Smooth muscle cell (in vitro differentiated cells): Measurements from ENCODE around the gene RNF103. TPM values are rescaled to one million over a fixed set of nuclear protein-coding genes. Genes with fewer than 3 reads are reported as not detected.

Experiments
- DNase-seq: peaks from one replicate; lab custom pipeline; 2025; ENCODE audit not compliant: unreplicated experiment; lab: John Stamatoyannopoulos, UW
- H2AFZ ChIP-seq: fragments of 200-600 bp; sonication (generic); 2 replicates; pipeline ENCODE4 v1.6.0; 2016; ENCODE audit warnings: antibody characterized with exemption, low read depth, mild to moderate bottlenecking
- H3F3A ChIP-seq: fragments of 200-600 bp; sonication (generic); 2 replicates; pipeline ENCODE4 v1.6.0; 2017; ENCODE audit warnings: antibody characterized with exemption, low read depth
- H3K27ac ChIP-seq: fragments of 200-600 bp; sonication (generic); 2 replicates; pipeline ENCODE4 v1.5.1; 2016; ENCODE audit warnings: low read depth, mild to moderate bottlenecking
- H3K27me3 ChIP-seq: fragments of 200-600 bp; sonication (generic); 2 replicates; pipeline ENCODE4 v1.6.1; 2016; ENCODE audit warnings: low read depth, mild to moderate bottlenecking
- H3K36me3 ChIP-seq: fragments of 200-600 bp; sonication (generic); 2 replicates; pipeline ENCODE4 v1.5.1; 2016; ENCODE audit warnings: low read depth
- H3K4me1 ChIP-seq: fragments of 200-600 bp; sonication (generic); 2 replicates; pipeline ENCODE4 v1.5.1; 2016; ENCODE audit warnings: low read depth
- H3K4me2 ChIP-seq: fragments of 200-600 bp; sonication (generic); 2 replicates; pipeline ENCODE4 v1.6.0; 2016; ENCODE audit warnings: mild to moderate bottlenecking
- H3K4me3 ChIP-seq: fragments of 200-600 bp; sonication (generic); 2 replicates; pipeline ENCODE4 v1.5.1; 2016; ENCODE audit warnings: mild to moderate bottlenecking
- H3K79me2 ChIP-seq: fragments of 200-600 bp; sonication (generic); 2 replicates; pipeline ENCODE4 v1.6.0; 2016; ENCODE audit warnings: low read depth, mild to moderate bottlenecking
- H3K9ac ChIP-seq: fragments of 200-600 bp; sonication (generic); 2 replicates; pipeline ENCODE4 v1.6.0; 2016; ENCODE audit warnings: low read depth
- H3K9me3 ChIP-seq: fragments of 200-600 bp; sonication (generic); replicated peaks from 2 replicates; pipeline ENCODE4 v1.5.1; 2016; ENCODE audit warnings: low read depth
- H4K20me1 ChIP-seq: fragments of 200-600 bp; sonication (generic); 2 replicates; pipeline ENCODE4 v1.6.0; 2016; ENCODE audit warnings: low read depth
- CTCF ChIP-seq: fragments of 200-600 bp; sonication (generic); IDR thresholded peaks from 2 replicates; pipeline ENCODE4 v1.5.1; 2017; ENCODE audit warnings: borderline replicate concordance, mild to moderate bottlenecking, antibody characterized with exemption; ENCODE audit not compliant: insufficient read depth, poor library complexity, severe bottlenecking
- WGBS: methylation state at CpG from one replicate; pipeline ENCODE4 v1.1.7; 2016; ENCODE audit warnings: low lambda C conversion rate; 5-methylcytosine and 5-hydroxymethylcytosine counted together
- polyA plus RNA-seq: library from polyadenylated mRNA; unstranded; fragments of >200 nt; fragmentation: Nextera tagmentation; extraction: Ambion mirVana; gene quantifications from 2 replicates; pipeline ENCODE4 v1.2.1, GENCODE V29; 2016
- total RNA-seq: library from RNA; depleted of rRNA; stranded (reverse); fragments of >200 nt; gene quantifications from 2 replicates; pipeline ENCODE4 v1.2.3, GENCODE V29; 2014

Gene RNF103
- total and polyA plus RNA-seq, 2 experiments from 2014 or later, result 14.8 to 21.5 TPM

DNA sequence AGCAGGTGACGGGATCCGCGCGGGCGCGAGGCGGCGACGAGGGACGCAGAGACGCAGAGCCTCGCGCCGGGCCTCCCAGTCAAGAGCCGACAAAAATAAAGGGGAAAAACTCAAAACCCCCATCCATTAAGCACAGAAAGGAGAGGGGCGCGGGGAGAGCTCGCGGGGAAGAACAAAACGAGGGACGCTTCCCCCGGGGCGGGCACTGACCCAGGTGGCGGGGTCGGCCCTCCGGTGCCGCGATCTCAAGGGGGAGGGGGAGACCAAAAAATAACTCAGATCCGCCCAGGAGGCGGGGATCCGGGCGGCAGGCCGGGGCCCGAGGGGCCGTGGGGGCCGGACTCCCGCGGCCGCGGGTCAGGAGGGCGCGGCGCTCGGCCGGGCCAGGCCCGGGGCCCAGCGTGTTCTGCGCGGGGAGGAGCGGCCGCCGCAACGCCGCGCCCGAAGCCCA is 597 bp downstream of the RNF103 start:
- DNase-seq, result peak; percentile 36
- Histone ChIP-seq H3K27me3 (no peaks in the 10 kb centered on the region), H3K4me2 (peak overlapping the region; percentile 88), H2AFZ (peak overlapping the region; percentile 84), H3K36me3 (no peaks in the 10 kb centered on the region), H3K9ac (peak overlapping the region; percentile 87), H3K9me3 (no peaks in the 10 kb centered on the region), H3K4me1 (peaks cover 7% of the 10 kb centered on the region), H3K79me2 (peaks cover 40% of the 10 kb centered on the region), H3K27ac (peak overlapping the region; percentile 94), H3F3A (no peaks in the 10 kb centered on the region), H3K4me3 (peak overlapping the region; percentile 72), H4K20me1 (peaks cover 28% of the 10 kb centered on the region)
- 0% methylated on average over 15 of the region's 56 CpGs for WGBS
- TF ChIP-seq CTCF, result no peak

- no peaks in the 10 kb centered on the region for H3F3A ChIP-seq
- peak overlapping the region; percentile 87 for H3K9ac ChIP-seq
- DNase-seq, result no peak
- H3K4me1 ChIP-seq, result peaks cover 7% of the 10 kb centered on the region
- H3K79me2 ChIP-seq, result peaks cover 40% of the 10 kb centered on the region
- 1% methylated on average over 29 of the region's 29 CpGs for WGBS
- no peaks in the 10 kb centered on the region for H3K27me3 ChIP-seq
- H3K27ac ChIP-seq, result peak overlapping the region; percentile 94
- H3K9me3 ChIP-seq, result no peaks in the 10 kb centered on the region
- H3K36me3 ChIP-seq, result no peaks in the 10 kb centered on the region
- no peak for TF ChIP-seq CTCF
- peak overlapping the region; percentile 72 for H3K4me3 ChIP-seq
- peak overlapping the region; percentile 84 for H2AFZ ChIP-seq
- H3K4me2 ChIP-seq, result peak overlapping the region; percentile 88
- H4K20me1 ChIP-seq, result peaks cover 33% of the 10 kb centered on the region
Measured at GRCh38 chr2:86622519-86623042, 1.1 kb downstream of the RNF103 start.

DNA sequence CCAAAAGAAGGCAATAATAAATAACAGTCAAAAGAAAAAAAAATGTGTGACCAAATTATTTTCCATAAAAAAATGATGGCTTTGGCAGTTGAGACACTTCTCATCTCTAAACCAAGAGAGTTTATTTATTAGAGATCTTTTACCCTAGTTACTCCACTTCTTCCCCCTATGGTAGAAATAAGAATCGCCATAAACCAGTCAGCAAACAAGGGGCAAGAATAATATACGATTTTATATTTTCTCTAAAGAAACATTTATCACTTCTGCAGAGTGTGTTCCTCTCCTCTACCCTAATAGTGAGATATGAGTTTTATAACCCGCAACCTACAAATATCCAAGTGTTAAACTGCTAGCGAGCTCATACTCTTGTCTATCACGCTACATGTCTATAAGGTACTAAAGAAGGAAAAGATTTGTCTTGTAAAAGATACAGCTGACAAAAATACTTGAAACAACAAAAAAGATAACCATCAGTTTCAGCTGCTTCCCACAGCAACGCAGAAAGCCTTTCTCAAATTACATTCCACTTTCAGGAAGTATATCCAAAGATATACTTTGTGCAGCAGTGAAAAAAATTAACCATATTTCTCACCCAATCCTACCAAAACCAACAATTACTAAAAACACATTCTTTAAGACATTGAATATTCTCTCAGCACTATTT is 2.3 kb downstream of the RNF103 start:
- peak overlapping the region; percentile 88 for H3K4me2 ChIP-seq
- H4K20me1 ChIP-seq, result peaks cover 34% of the 10 kb centered on the region
- peak overlapping the region; percentile 87 for H3K9ac ChIP-seq
- DNase-seq, result no peak
- no peak for TF ChIP-seq CTCF
- H3K27ac ChIP-seq, result peak overlapping the region; percentile 0
- no peak overlapping the region for H2AFZ ChIP-seq
- H3K4me1 ChIP-seq, result peaks cover 7% of the 10 kb centered on the region
- no peaks in the 10 kb centered on the region for H3K9me3 ChIP-seq
- H3K27me3 ChIP-seq, result no peaks in the 10 kb centered on the region
- peak overlapping the region; percentile 72 for H3K4me3 ChIP-seq
- H3F3A ChIP-seq, result no peaks in the 10 kb centered on the region
- 56% methylated on average over 6 of the region's 6 CpGs for WGBS
- H3K36me3 ChIP-seq, result no peaks in the 10 kb centered on the region
- H3K79me2 ChIP-seq, result peaks cover 48% of the 10 kb centered on the region

GRCh38 chr2:86617738-86618137 is 5.9 kb downstream of the RNF103 start:
- DNase-seq, result no peak

More at GRCh38 chr2:86617738-86618137, 5.9 kb downstream of the RNF103 start:
- peaks cover 7% of the 10 kb centered on the region for H3K4me1 ChIP-seq
- no peaks in the 10 kb centered on the region for H3K9me3 ChIP-seq
- no peak for TF ChIP-seq CTCF
- peaks cover 41% of the 10 kb centered on the region for H4K20me1 ChIP-seq
- H3K27ac ChIP-seq, result no peak overlapping the region
- no peaks in the 10 kb centered on the region for H3K27me3 ChIP-seq
- no peak overlapping the region for H3K9ac ChIP-seq
- no peaks in the 10 kb centered on the region for H3F3A ChIP-seq
- H3K79me2 ChIP-seq, result peaks cover 52% of the 10 kb centered on the region
- H3K4me2 ChIP-seq, result no peak overlapping the region
- no peaks in the 10 kb centered on the region for H3K36me3 ChIP-seq
- H2AFZ ChIP-seq, result no peak overlapping the region
- no peak overlapping the region for H3K4me3 ChIP-seq
